ENCODE results near the gene ESM1.
"Not testable (repeated sequence)": the region's sequence is repeated elsewhere in the genome, so short reads cannot be mapped to it uniquely, and the experiment has no call there.

Gene ESM1

DNA sequence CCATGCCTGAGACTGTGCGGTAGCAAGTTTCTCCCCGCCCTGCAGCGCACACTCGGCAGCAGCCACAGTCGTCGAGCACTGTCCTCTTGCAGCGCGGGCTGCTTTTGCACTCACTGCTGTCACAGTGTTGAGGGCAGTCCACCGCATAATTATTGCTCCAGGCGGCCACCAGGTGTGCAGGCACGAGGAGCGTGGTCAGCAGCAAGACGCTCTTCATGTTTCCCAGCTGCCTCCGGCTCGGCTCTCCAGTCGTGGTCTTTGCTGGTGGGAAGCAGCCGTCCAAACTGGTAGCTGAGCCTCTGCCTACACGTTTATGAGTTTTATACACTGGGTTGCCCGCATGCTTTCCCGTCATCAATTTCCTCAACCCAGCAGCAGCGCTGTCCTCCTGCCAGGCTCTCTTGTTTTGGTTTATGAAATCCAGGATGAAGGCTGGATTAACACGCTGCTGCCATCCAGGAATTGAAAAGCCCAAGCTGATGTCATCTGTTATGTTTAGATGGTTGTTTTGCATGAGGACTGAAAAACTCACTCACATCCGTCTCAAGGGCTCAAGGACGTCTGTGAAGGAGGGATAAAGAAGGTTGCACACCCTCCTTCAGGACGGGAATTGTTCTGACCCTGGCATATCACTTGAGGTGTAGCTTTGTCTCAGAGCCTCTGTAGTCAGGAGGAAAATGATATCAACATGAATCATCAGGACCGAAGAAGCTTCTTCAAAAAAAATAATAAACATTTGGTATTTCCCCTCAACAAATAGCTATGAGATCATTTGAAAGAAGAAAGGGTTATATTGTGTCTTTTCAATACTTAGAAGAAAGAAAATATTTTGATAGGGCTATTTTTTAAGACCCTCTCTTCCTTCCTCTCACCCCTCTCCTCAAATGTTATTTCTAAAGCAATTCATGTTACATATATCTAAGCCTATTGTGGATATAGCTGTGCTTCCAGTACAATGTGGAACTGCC is at the start of gene ESM1:
Gene ESM1 (minus strand): TSS at position 293 of the 968 bp plus-strand sequence. CDS start 76 bp downstream, at position 217.
- DNase-seq (ENCODE audit: insufficient read length, low spot score) = no peak
- FAIRE-seq = no peak

DNA sequence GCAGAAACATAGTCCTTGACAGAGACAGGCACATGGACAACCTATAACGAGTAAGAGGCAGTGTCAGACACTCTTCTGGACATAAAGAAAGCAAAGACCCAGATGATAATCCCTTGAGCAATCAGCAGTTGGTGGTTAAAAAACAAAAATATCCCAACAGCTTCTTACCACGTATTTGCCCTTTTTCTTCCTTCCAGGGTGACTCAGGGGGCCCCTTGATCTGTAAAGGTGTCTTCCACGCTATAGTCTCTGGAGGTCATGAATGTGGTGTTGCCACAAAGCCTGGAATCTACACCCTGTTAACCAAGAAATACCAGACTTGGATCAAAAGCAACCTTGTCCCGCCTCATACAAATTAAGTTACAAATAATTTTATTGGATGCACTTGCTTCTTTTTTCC is 48.2 kb upstream of the ESM1 start:
- DNase-seq (ENCODE audit: insufficient read length, low spot score) (no peak), FAIRE-seq (no peak)

- FAIRE-seq = no peak
Observed at GRCh38 chr5:55031492-55031891, 46.1 kb upstream of the ESM1 start.

GRCh38 chr5:55030676-55031369 is 45.4 kb upstream of the ESM1 start:
- FAIRE-seq (no peak), DNase-seq (ENCODE audit: insufficient read length, low spot score) (no peak)

More at GRCh38 chr5:55031492-55031891, 46.1 kb upstream of the ESM1 start:
- no peak for DNase-seq (ENCODE audit: insufficient read length, low spot score)

GRCh38 chr5:55030220-55030619 is 44.8 kb upstream of the ESM1 start:
- no peak for FAIRE-seq

GRCh38 chr5:55027595-55027994 is 42.2 kb upstream of the ESM1 start:
- no peak for FAIRE-seq
- no peak for DNase-seq (ENCODE audit: insufficient read length, low spot score)

More at GRCh38 chr5:55030220-55030619, 44.8 kb upstream of the ESM1 start:
- no peak for DNase-seq (ENCODE audit: insufficient read length, low spot score)

DNA sequence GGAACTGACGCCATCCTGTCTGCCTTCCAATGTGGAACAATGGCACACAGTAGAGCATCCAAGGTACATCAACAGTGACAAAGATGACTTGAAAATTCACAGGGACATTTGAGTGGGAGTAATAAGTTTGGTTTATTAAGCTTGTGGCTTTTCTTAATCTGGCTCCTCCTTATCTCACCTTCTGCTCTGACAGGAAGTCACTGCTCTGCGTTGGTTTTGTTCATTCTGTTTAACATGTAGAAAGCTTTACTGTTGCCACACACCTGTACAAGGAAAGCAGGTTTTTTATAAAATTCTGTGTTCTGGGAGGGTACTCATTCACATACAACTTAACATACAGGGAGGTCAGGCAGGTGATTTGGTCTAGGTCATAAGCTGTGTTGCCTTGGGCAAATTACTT is 37.1 kb upstream of the ESM1 start:
- FAIRE-seq = no peak

GRCh38 chr5:55021821-55022220 is 36.4 kb upstream of the ESM1 start:
- FAIRE-seq = no peak
- DNase-seq (ENCODE audit: insufficient read length, low spot score) = no peak

More for the DNA sequence above, 37.1 kb upstream of the ESM1 start:
- no peak for DNase-seq (ENCODE audit: insufficient read length, low spot score)

DNA sequence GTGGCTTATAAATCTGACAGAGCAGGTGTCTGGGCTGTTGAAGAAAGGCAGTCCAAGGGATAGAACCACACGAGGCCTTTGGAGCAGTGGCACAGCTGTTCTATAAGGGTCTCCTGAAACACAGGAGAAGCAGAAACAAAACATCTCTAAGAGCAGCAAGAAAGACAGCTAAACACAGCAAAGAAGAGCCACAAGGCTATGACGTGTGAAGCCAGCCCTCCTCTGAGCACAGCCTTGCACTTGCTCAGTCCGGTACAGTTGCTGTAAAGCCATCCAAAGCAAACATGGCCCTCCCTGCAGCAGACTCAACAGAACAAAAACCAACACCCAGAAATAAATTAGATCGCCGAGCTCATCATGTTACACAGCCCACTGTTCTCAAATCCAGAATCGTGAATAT is 36.0 kb upstream of the ESM1 start:
- FAIRE-seq = no peak
- DNase-seq (ENCODE audit: insufficient read length, low spot score) = no peak

DNA sequence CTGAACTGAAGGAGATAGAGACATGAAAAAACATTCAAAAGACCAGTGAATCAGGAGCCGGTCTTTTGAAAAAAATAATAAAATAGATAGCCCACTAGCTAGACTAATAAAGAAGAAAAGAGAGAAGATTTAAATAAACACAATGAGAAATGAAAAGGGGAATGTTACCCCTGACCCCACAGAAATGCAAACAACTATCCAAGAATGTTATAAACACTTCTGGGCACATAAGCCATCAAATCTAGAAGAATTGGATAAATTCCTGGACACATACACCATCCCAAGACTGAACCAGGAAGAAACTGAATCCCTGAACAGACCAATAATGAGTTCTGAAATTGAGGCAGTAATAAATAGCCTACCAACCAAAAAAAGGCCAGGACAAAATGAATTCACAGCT is 24.8 kb upstream of the ESM1 start:
- not testable (repeated sequence) for FAIRE-seq; DNase-seq (ENCODE audit: insufficient read length, low spot score)

GRCh38 chr5:55004729-55005128 is 19.3 kb upstream of the ESM1 start:
- DNase-seq (ENCODE audit: insufficient read length, low spot score) = no peak
- FAIRE-seq = no peak

DNA sequence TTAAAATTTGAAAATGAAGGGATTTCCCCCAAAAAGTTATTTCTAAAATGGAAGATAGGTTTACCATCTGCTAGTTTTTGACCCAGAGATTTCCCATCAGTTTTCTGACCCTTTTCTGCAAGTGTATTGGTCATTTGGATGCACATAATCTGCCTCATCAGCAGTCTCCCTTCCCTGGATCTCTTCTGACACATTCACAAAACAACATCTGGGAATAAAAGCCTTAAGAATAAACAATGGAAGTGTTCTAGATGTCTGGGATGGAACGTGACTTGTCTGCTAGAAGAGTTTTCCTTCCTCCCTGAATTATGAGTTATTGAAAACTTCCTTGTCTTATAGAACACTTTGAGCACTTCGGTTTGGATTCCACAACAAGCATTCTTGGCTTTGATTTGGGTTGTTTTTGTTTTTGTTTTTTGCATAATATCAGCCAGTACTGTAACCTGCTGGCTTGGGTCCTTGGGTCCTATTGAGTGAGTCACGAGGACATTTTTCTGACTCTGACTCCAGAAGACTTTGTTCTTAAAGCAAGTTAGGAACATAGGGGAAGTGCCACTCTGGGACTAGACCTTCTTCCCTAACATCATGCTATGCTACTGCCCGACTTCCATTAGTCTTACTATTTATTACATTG is 18.2 kb upstream of the ESM1 start:
- DNase-seq (ENCODE audit: insufficient read length, low spot score) (no peak), FAIRE-seq (no peak)

DNA sequence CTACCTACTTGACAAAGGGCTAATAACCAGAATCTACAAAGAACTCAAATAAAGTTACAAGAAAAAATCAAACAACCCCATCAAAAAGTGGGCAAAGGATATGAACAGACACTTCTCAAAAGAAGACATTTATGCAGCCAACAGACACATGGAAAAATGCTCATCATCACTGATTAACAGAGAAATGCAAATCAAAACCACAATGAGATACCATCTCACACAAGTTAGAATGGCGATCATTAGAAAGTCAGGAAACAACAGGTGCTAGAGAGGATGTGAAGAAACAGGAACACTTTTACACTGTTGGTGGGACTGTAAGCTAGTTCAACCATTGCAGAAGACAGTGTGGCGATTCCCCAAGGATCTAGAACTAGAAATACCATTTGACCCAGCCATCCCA is 16.8 kb upstream of the ESM1 start:
- FAIRE-seq; DNase-seq (ENCODE audit: insufficient read length, low spot score): not testable (repeated sequence)

DNA sequence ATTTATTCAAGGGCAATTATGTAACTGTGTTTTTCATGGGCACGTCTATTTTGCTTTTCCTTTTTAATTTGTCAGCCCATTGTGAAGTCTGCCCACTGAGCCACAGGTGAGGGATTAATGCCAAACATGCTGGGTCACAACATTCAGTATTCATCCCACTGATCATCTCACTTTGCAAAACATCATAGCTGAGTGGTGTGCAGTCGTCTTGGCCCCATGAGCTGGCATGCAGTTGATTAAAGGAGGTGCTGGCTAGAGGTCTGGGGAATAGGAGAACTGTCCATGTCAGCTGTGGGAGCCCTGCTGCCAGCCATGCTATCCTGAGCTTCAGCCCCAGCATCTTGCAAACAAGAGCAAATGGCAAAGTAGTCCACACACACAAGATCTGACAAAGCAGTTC is 11.7 kb upstream of the ESM1 start:
- FAIRE-seq (no peak), DNase-seq (ENCODE audit: insufficient read length, low spot score) (no peak)

- DNase-seq (ENCODE audit: insufficient read length, low spot score) (no peak), FAIRE-seq (no peak)
Observed at GRCh38 chr5:54996466-54996865, 11.1 kb upstream of the ESM1 start.

- FAIRE-seq (no peak), DNase-seq (ENCODE audit: insufficient read length, low spot score) (no peak)
Observed at GRCh38 chr5:54995168-54995567, 9.8 kb upstream of the ESM1 start.

DNA sequence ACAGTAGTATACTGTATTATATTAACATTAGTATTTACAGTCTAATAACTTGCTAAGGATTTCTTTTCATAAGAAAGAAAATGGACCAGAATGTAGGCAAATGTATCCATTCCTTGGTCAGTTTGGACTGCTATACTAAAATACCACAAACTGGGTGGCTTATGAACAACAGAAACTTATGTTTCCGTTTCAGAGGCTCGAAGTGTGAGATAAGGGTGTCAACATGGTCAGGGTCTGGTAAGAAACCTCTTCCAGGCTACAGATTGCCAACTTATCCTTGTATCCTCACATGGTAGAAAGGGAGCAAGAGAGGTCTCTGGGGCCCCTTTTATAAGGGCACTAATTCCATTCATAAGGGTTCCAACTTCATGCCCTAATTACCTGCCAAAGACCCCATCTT is 9.2 kb upstream of the ESM1 start:
- no peak for FAIRE-seq
- DNase-seq (ENCODE audit: insufficient read length, low spot score) = no peak

DNA sequence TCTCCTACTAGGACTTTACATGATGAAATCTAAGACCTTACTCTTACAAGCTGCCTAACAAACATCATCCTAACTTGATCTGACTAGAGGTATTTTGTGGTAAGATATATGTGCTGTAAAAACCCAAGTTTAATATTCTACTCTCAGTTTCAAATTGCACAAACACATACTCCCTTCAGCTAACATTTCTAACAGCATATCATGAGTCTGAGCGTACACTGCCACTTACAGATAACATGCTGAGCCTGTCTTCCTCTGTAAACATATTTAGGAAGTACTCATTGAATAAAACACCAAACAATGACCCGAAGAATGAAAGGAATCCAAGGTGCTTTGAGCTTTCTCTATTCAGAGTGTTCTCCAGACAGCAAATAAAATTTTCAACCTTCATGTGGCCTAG is 7.9 kb upstream of the ESM1 start:
- DNase-seq (ENCODE audit: insufficient read length, low spot score) = no peak
- FAIRE-seq = no peak

GRCh38 chr5:54991416-54991815 is 6.0 kb upstream of the ESM1 start:
- FAIRE-seq = no peak
- no peak for DNase-seq (ENCODE audit: insufficient read length, low spot score)

- no peak for DNase-seq (ENCODE audit: insufficient read length, low spot score)
- no peak for FAIRE-seq
Observed at GRCh38 chr5:54990841-54991258, 5.5 kb upstream of the ESM1 start.

DNA sequence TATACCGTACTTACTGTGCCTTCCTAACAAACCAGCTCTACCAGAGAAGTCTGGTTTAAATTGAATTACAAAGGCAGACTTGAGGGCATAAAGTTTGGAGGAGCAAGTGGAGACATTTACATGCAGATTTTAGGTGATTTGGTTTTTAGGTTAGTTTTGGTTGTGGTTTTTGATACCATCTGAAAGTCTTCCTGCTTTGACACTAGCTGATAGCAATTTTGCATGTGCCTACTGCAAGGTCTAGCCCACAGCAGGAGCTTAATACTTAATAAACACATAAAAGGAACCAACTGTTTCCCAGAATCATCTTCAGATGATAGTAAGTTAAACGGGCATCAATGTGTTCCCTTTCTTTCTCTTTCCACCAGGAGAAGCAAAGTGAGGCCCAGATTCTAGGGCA is 3.4 kb upstream of the ESM1 start:
- no peak for DNase-seq (ENCODE audit: insufficient read length, low spot score)
- FAIRE-seq = no peak

Data from GM19239 (cell line).